HG03460 (cell line): Measurements from ENCODE around the gene MFSD6.
"Not testable (repeated sequence)": the region's sequence is repeated elsewhere in the genome, so short reads cannot be mapped to it uniquely, and the experiment has no call there.

Experiments
- ATAC-seq: cut with Tn5 transposase; IDR thresholded peaks from one replicate; pipeline ENCODE4 v1.9.1; 2021; ENCODE audit not compliant: unreplicated experiment

The MFSD6 gene

GRCh38 chr2:190407662-190408537 lies at the start of gene MFSD6:
MFSD6 (plus strand) TSS chr2:190408355; CDS start chr2:190436030, 27,675 bp downstream.
- peak; percentile 50 for ATAC-seq

- ATAC-seq: not testable (repeated sequence)
Measured at GRCh38 chr2:190358655-190359448, 49.3 kb upstream of the MFSD6 start.

- no peak for ATAC-seq
Measured at GRCh38 chr2:190360561-190360960, 47.6 kb upstream of the MFSD6 start.

- ATAC-seq: no peak
Measured at GRCh38 chr2:190360965-190361364, 47.2 kb upstream of the MFSD6 start.

- ATAC-seq: no peak
Measured at GRCh38 chr2:190361572-190361971, 46.6 kb upstream of the MFSD6 start.

- no peak for ATAC-seq
Measured at GRCh38 chr2:190362894-190363293, 45.3 kb upstream of the MFSD6 start.

- no peak for ATAC-seq
Measured at GRCh38 chr2:190365499-190366204, 42.5 kb upstream of the MFSD6 start.

GRCh38 chr2:190366248-190366753 lies 41.9 kb upstream of the MFSD6 start:
- ATAC-seq: no peak

- ATAC-seq: no peak
Measured at GRCh38 chr2:190367091-190367490, 41.1 kb upstream of the MFSD6 start.

GRCh38 chr2:190369635-190370034 lies 38.5 kb upstream of the MFSD6 start:
- no peak for ATAC-seq

- no peak for ATAC-seq
Measured at GRCh38 chr2:190376083-190376482, 32.1 kb upstream of the MFSD6 start.

- no peak for ATAC-seq
Measured at GRCh38 chr2:190376591-190377245, 31.4 kb upstream of the MFSD6 start.

- no peak for ATAC-seq
Measured at GRCh38 chr2:190378880-190379237, 29.3 kb upstream of the MFSD6 start.

GRCh38 chr2:190379249-190379964 lies 28.7 kb upstream of the MFSD6 start:
- ATAC-seq: no peak

GRCh38 chr2:190380962-190381412 lies 27.2 kb upstream of the MFSD6 start:
- no peak for ATAC-seq

- peak; percentile 90 for ATAC-seq
Measured at GRCh38 chr2:190382851-190383250, 25.3 kb upstream of the MFSD6 start.

- no peak for ATAC-seq
Measured at GRCh38 chr2:190387422-190387821, 20.7 kb upstream of the MFSD6 start.

GRCh38 chr2:190396271-190396670 lies 11.9 kb upstream of the MFSD6 start:
- ATAC-seq: no peak

- no peak for ATAC-seq
Measured at GRCh38 chr2:190402986-190403603, 5.1 kb upstream of the MFSD6 start.

- ATAC-seq: no peak
Measured at GRCh38 chr2:190404487-190404886, 3.7 kb upstream of the MFSD6 start.
